CD4-positive, alpha-beta T cell treated with Interleukin-6 at 100 ng/mL for 8 hours (primary cell): ENCODE results near the gene FAM228A.
"Not testable (repeated sequence)": the region's sequence is repeated elsewhere in the genome, so short reads cannot be mapped to it uniquely, and the experiment has no call there.

ENCODE experiments used
- DNase-seq: peaks from one replicate; pipeline ENCODE4 v3.0.0-alpha.2; 2020; ENCODE audit warnings: mixed read lengths, low spot score

Gene FAM228A

GRCh38 chr2:24174851-24175277 is at the start of gene FAM228A:
Gene FAM228A, plus strand, starts transcription at chr2:24175053. Its CDS starts 428 bp downstream, at chr2:24175481.
- DNase-seq: no peak

GRCh38 chr2:24125956-24126355 is 48.9 kb upstream of the FAM228A start:
- DNase-seq: no peak

GRCh38 chr2:24132543-24132942 is 42.3 kb upstream of the FAM228A start:
- DNase-seq: no peak

GRCh38 chr2:24140305-24140704 is 34.5 kb upstream of the FAM228A start:
- not testable (repeated sequence) for DNase-seq

- DNase-seq: no peak
These were observed 27.5 kb upstream of the FAM228A start for GRCh38 chr2:24147364-24147763.

- no peak for DNase-seq
These were observed 22.2 kb upstream of the FAM228A start for GRCh38 chr2:24152413-24153197.

- no peak for DNase-seq
These were observed 21.4 kb upstream of the FAM228A start for GRCh38 chr2:24153478-24153877.

GRCh38 chr2:24158131-24158530 is 16.7 kb upstream of the FAM228A start:
- DNase-seq: no peak

GRCh38 chr2:24159708-24160107 is 15.1 kb upstream of the FAM228A start:
- DNase-seq: no peak

GRCh38 chr2:24160761-24161160 is 14.1 kb upstream of the FAM228A start:
- no peak for DNase-seq

GRCh38 chr2:24162494-24162893 is 12.4 kb upstream of the FAM228A start:
- DNase-seq: no peak

- DNase-seq: no peak
These were observed 11.7 kb upstream of the FAM228A start for GRCh38 chr2:24163186-24163585.

GRCh38 chr2:24163601-24164000 is 11.3 kb upstream of the FAM228A start:
- DNase-seq: no peak

- no peak for DNase-seq
These were observed 10.4 kb upstream of the FAM228A start for GRCh38 chr2:24164416-24164973.

GRCh38 chr2:24169023-24169422 is 5.8 kb upstream of the FAM228A start:
- DNase-seq: no peak

GRCh38 chr2:24175631-24176187 is 856 bp downstream of the FAM228A start:
- no peak for DNase-seq

- DNase-seq: no peak
These were observed 1.5 kb downstream of the FAM228A start for GRCh38 chr2:24176326-24176725.

- DNase-seq: no peak
These were observed 4.8 kb downstream of the FAM228A start for GRCh38 chr2:24179683-24180082.

- DNase-seq: no peak
These were observed 7.0 kb downstream of the FAM228A start for GRCh38 chr2:24181849-24182248.

GRCh38 chr2:24182507-24182906 is 7.7 kb downstream of the FAM228A start:
- DNase-seq: no peak

GRCh38 chr2:24183366-24184069 is 8.7 kb downstream of the FAM228A start:
- DNase-seq: no peak

- DNase-seq: no peak
These were observed 14.7 kb downstream of the FAM228A start for GRCh38 chr2:24189551-24189950.

- no peak for DNase-seq
These were observed 15.7 kb downstream of the FAM228A start for GRCh38 chr2:24190503-24190902.
